DOHH2 (cell line): ENCODE measurements around the gene MACROD1.

Experiments
- EZH2phosphoT487 ChIP-seq: fragments of 200-600 bp; sonication (generic); IDR thresholded peaks from 2 replicates; pipeline ENCODE4 v1.6.1; 2017; ENCODE audit warnings: borderline replicate concordance, mild to moderate bottlenecking, antibody characterized with exemption, low read length, moderate library complexity, mixed read lengths
- TF ChIP-seq, protein P1 (sequence below): fragments of 200-600 bp; sonication (generic); IDR thresholded peaks from one replicate; pipeline ENCODE4 v1.5.1; 2014; ENCODE audit warnings: antibody characterized with exemption, mild to moderate bottlenecking, low read depth, low read length; ENCODE audit not compliant: poor library complexity, severe bottlenecking

DNA sequence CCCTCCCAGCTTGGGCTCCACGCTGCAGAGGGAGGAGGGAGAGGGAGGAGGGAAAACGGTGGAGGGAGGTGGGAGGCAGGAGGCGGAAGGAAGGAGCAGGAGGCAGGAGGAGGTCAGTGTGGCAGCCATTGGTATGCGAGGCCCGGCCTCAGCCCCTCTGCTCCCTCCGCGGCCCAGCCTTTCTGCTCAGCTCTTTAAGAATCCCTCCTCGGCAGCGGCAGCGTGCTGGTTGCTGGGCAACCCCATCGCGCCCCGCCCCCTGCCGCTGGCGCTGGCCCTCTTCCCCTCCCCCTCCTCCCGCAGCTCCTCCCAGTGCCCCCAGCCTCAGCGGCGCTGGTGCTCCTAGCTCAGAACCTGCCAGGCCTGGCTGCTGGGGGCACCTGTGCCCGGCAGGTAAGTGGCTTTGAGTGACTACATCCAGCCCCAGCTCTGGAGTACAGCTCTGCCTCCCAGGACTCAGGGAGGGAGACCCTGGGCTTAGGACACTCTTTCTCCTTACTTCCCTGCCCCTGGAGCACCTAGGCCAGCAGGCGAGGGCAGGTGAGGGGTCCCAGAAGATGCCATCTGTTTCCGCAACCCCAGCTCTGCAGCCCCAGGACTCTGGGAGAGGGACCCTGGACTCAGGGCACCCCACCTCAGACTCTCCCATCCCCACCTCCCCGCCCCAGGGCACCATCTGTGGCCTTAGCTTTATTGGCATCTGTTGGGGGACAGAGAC, 137.4 kb downstream of the MACROD1 start:
- TF ChIP-seq, protein P1, sequence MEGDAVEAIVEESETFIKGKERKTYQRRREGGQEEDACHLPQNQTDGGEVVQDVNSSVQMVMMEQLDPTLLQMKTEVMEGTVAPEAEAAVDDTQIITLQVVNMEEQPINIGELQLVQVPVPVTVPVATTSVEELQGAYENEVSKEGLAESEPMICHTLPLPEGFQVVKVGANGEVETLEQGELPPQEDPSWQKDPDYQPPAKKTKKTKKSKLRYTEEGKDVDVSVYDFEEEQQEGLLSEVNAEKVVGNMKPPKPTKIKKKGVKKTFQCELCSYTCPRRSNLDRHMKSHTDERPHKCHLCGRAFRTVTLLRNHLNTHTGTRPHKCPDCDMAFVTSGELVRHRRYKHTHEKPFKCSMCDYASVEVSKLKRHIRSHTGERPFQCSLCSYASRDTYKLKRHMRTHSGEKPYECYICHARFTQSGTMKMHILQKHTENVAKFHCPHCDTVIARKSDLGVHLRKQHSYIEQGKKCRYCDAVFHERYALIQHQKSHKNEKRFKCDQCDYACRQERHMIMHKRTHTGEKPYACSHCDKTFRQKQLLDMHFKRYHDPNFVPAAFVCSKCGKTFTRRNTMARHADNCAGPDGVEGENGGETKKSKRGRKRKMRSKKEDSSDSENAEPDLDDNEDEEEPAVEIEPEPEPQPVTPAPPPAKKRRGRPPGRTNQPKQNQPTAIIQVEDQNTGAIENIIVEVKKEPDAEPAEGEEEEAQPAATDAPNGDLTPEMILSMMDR, result no peak
- no peak for TF ChIP-seq EZH2phosphoT487
